HL-60 (cell line): Measurements from ENCODE around the gene TRUB2.

Experiments
- CTCF ChIP-seq: IDR thresholded peaks from one replicate; pipeline ENCODE4 v1.5.1; 2011; ENCODE audit warnings: low read length, control low read depth, inconsistent platforms; ENCODE audit not compliant: insufficient read depth
- GABPA ChIP-seq: IDR thresholded peaks from 2 replicates; pipeline ENCODE4 v1.6.1; 2012; ENCODE audit warnings: low read depth
- POLR2AphosphoS5 ChIP-seq: IDR thresholded peaks from 2 replicates; pipeline ENCODE4 v1.6.1; 2012; ENCODE audit warnings: low read depth
- REST ChIP-seq: IDR thresholded peaks from 2 replicates; pipeline ENCODE4 v1.6.1; 2012; ENCODE audit warnings: low read depth; ENCODE audit not compliant: insufficient replicate concordance
- SPI1 ChIP-seq: IDR thresholded peaks from 2 replicates; pipeline ENCODE4 v1.6.1; 2012; ENCODE audit warnings: low read depth, mild to moderate bottlenecking, borderline replicate concordance

GRCh38 chr9:128349125-128349524, 26.9 kb upstream of the TRUB2 start:
- TF ChIP-seq POLR2AphosphoS5 = no peak
- TF ChIP-seq CTCF = no peak
- no peak for TF ChIP-seq REST
- TF ChIP-seq SPI1 = no peak
- TF ChIP-seq GABPA = no peak
